NB4 (cell line): ENCODE measurements around the gene NSD1.

Source experiments
- CTCF ChIP-seq: IDR thresholded peaks from one replicate; pipeline ENCODE4 v1.5.1; 2012; ENCODE audit warnings: low read depth, low read length
- POLR2A ChIP-seq: IDR thresholded peaks from 2 replicates; pipeline ENCODE4 v1.6.1; 2011; ENCODE audit warnings: mild to moderate bottlenecking; ENCODE audit not compliant: insufficient read length; ENCODE audit errors: extremely low read depth

GRCh38 chr5:177316005-177316404, 182.4 kb downstream of the NSD1 start:
- no peak for TF ChIP-seq CTCF
- no peak for TF ChIP-seq POLR2A
